ENCODE measurements around the gene SCEL. TPM values are rescaled to one million over a fixed set of nuclear protein-coding genes. Genes with fewer than 3 reads are reported as not detected.

The SCEL gene
- total RNA-seq, 2 donors from 2014 or later, result 2.2 to 2.3 TPM

- Histone ChIP-seq H3K27me3 (no peaks in the 10 kb centered on the region), H3K9ac (ENCODE audit: low read depth in 2 of 2, low read length in 2 of 2) (no peak overlapping the region), H3K27ac (no peak overlapping the region), H3K4me3 (no peak overlapping the region), H3K36me3 (no peaks in the 10 kb centered on the region), H3K4me1 (no peaks in the 10 kb centered on the region), H3K9me3 (no peaks in the 10 kb centered on the region)
- no peak for DNase-seq
- no peak for TF ChIP-seq CTCF (IDR thresholded peaks at IDR 0.05)
- intact Hi-C loops (cut with DNase I), result no loop called here
Measured at GRCh38 chr13:77521595-77522367, 13.7 kb upstream of the SCEL start.

- no peaks in the 10 kb centered on the region for H3K9me3 ChIP-seq
- H3K4me3 ChIP-seq, result no peak overlapping the region
- no peak for TF ChIP-seq CTCF (IDR thresholded peaks at IDR 0.05)
- intact Hi-C loops (cut with DNase I), result no loop called here
- no peaks in the 10 kb centered on the region for H3K4me1 ChIP-seq
- H3K27me3 ChIP-seq, result no peaks in the 10 kb centered on the region
- no peak overlapping the region for H3K27ac ChIP-seq
- no peak overlapping the region for H3K9ac ChIP-seq (ENCODE audit: low read depth in 2 of 2, low read length in 2 of 2)
- no peak for DNase-seq
- no peaks in the 10 kb centered on the region for H3K36me3 ChIP-seq
Measured at GRCh38 chr13:77522444-77522843, 13.1 kb upstream of the SCEL start.

GRCh38 chr13:77523386-77523785 lies 12.1 kb upstream of the SCEL start:
- Histone ChIP-seq H3K4me3 (no peak overlapping the region), H3K27ac (no peak overlapping the region), H3K36me3 (no peaks in the 10 kb centered on the region), H3K4me1 (no peaks in the 10 kb centered on the region), H3K9me3 (no peaks in the 10 kb centered on the region), H3K27me3 (no peaks in the 10 kb centered on the region), H3K9ac (ENCODE audit: low read depth in 2 of 2, low read length in 2 of 2) (no peak overlapping the region)
- intact Hi-C loops (cut with DNase I), result no loop called here
- no peak for TF ChIP-seq CTCF (IDR thresholded peaks at IDR 0.05)
- no peak for DNase-seq

GRCh38 chr13:77523834-77524728 lies 11.4 kb upstream of the SCEL start:
- intact Hi-C loops (cut with DNase I), result no loop called here
- Histone ChIP-seq H3K4me3 (no peak overlapping the region), H3K9ac (ENCODE audit: low read depth in 2 of 2, low read length in 2 of 2) (no peak overlapping the region), H3K27ac (no peak overlapping the region), H3K4me1 (no peaks in the 10 kb centered on the region), H3K9me3 (no peaks in the 10 kb centered on the region), H3K36me3 (no peaks in the 10 kb centered on the region), H3K27me3 (no peaks in the 10 kb centered on the region)
- TF ChIP-seq CTCF (IDR thresholded peaks at IDR 0.05), result no peak
- no peak for DNase-seq

- intact Hi-C loops (cut with DNase I), result no loop called here
- no peaks in the 10 kb centered on the region for H3K9me3 ChIP-seq
- TF ChIP-seq CTCF (IDR thresholded peaks at IDR 0.05), result no peak
- no peaks in the 10 kb centered on the region for H3K27me3 ChIP-seq
- H3K36me3 ChIP-seq, result no peaks in the 10 kb centered on the region
- H3K4me3 ChIP-seq, result no peak overlapping the region
- H3K4me1 ChIP-seq, result no peaks in the 10 kb centered on the region
- no peak for DNase-seq
- no peak overlapping the region for H3K9ac ChIP-seq (ENCODE audit: low read depth in 2 of 2, low read length in 2 of 2)
- no peak overlapping the region for H3K27ac ChIP-seq
Measured at GRCh38 chr13:77528414-77528813, 7.1 kb upstream of the SCEL start.
